Ramos (cell line): ENCODE data around the gene ITPK1.
"Not testable (repeated sequence)": the region's sequence is repeated elsewhere in the genome, so short reads cannot be mapped to it uniquely, and the experiment has no call there.

ENCODE experiments used
- in situ Hi-C: fragments of 300-500 bp; cut with MboI; formaldehyde crosslinking; loops from one replicate; pipeline ENCODE4 v1.14.3; 2022; ENCODE audit warnings: low sequenced_read_pairs; ENCODE audit not compliant: unreplicated experiment

ITPK1 gene

GRCh38 chr14:93132472-93133065, 16.8 kb upstream of the ITPK1 start:
- in situ Hi-C loops = no loop called here

- in situ Hi-C loops = not testable (repeated sequence)
These were observed 15.6 kb upstream of the ITPK1 start for GRCh38 chr14:93131257-93131820.

- in situ Hi-C loops = no loop called here
These were observed 13.2 kb upstream of the ITPK1 start for GRCh38 chr14:93128725-93129459.

DNA sequence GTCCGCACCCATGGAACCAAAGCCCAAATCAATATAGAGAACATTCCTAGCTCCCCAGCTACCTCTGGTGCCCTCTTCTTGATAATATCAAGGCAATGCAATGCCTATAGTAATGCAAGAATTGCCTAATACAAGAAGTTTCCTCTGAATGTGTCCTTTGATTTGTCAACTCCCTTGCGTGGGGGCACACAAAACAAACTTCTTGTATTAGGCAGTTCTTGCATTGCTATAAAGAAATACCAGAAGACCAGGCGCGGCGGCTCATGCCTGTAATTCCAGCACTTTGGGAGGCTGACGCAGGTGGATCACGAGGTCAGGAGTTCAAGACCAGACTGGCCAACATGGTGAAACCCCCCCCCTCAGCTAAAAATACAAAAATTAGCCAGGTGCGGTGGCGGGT, 10.4 kb upstream of the ITPK1 start:
- in situ Hi-C loops = no loop called here

DNA sequence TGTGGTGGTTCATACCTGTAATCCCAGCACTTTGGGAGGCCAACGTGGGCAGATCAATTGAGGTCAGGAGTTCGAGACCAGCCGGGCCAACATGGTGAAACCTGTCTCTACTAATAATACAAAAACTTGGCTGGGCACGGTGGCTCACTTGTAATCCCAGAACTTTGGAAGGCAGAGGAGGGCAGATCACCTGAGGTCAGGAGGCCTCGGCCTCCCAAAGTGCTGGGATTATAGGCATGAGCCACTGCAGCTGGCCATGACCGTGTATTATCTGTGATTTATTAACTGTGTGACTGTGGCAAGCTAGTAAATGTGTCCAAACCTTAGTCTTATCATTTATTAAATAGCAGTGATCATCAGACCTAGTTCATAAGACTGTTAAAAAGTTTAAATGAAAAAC, 7.1 kb upstream of the ITPK1 start:
- in situ Hi-C loops = no loop called here

GRCh38 chr14:93121030-93121834, 5.5 kb upstream of the ITPK1 start:
- in situ Hi-C loops = no loop called here

GRCh38 chr14:93120517-93120916, 4.8 kb upstream of the ITPK1 start:
- in situ Hi-C loops = no loop called here

DNA sequence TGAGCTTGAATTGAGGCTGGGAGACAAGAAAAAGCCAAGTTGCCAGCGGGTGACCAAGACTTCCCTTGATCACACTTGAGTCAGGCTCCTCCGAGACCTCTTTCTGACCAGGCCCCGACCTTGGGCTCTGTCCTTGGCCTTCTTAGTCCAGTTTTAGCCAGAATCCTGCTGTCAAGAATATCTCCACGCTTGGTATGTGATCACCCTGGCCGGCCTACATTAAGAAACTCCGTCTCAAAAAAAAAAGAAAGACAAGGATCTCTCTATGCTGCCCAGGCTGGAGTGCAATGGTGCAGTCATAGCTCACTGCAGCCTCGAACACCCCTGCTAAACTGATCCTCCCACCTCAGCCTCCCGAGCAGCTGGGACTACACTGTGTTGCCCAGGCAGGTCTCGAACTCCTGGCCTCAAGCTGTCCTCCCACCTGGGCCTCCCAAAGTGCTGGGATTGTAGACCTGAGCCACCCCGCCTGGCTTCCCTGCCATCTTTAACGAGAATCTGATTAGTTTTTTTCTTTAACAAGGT, 1.0 kb upstream of the ITPK1 start:
- in situ Hi-C loops = no loop called here

DNA sequence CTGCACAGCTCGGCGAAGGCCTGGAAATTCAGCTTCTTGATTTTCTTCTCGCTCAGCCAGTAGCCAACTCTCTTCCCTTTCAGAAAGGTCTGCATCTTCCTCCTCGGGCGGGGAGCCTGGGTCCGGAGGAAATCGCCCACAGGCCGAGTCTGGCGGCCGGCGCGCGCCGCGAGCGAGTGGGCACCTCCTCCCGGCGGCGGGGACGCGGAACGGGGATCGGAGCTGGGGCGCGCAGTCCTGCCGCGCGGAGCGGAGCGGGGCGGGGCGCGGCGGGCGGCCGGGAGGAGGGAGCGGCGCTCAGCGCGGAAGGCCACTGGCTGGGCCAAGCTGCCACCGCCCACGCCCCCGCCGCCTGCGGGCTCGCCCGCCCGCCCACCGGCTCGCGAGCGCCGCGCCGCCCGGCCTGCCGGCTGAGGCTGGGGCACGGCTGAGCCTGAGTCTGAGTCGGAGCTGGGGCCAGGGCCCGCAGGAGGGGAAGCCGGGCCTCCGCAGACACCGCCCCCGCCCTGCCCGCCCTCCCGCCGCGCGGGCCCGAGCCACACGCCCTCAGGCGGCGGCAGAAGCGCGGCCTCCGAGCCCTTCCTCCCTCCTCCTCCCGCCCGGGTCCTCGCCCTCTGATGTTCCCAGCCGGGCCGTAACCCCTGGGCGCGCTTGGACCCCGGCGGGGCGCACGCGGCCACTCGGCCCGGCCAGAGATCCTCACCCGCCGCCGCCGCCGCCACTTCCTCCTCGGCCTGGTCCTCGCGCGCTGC, 480 bp downstream of the ITPK1 start:
- in situ Hi-C loops = no loop called here

- in situ Hi-C loops = no loop called here
These were observed 1.0 kb downstream of the ITPK1 start for GRCh38 chr14:93114713-93115068.

DNA sequence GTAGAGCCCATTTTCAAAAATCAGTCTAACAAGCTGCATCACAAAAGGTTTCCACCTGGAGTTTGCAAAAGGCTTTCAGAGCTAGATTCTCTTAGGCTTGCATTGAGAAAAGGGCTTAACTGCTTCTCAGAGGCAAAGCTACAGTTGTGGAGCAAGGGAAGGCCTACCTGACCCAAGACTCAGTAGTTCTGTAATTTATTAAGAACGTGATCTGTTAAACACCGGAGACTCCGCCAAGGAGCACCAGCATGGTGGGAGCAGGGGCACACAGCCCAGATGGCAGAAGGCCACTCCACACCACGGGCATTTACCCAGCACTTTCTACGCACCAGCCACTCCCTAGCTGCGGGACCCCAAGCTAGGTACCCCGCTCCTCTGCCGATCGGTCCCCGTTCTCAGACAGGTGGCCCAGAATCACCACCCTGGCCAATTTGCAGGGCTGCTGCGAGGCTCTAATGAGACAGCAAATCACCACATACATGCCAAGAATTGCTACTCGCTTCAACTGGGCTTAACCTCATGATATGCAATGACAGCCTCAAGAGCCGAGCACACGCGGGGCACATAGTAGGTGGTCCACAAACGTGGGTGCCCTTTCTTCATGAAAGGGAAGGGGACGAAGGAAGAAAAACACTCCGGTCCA, 1.5 kb downstream of the ITPK1 start:
- in situ Hi-C loops = no loop called here

DNA sequence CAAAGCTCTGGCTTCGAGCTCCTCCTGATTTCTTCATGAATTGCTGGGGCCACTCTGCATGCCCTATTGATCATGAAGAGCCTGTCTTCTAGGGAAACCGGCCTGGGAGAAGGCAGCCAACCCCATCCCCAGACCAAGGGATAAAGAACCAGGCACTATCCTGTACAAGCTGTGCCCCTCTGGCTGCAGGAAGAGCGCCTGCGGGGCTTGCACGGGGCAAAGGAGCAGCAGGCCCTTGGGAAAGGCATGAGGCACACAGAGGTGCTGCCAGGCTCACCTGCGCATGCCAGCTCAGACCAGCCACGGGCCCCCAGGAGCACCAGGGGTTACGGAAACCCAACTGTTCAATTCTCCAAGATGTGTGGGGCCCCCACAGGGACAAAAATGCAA, 2.1 kb downstream of the ITPK1 start:
- in situ Hi-C loops = no loop called here

DNA sequence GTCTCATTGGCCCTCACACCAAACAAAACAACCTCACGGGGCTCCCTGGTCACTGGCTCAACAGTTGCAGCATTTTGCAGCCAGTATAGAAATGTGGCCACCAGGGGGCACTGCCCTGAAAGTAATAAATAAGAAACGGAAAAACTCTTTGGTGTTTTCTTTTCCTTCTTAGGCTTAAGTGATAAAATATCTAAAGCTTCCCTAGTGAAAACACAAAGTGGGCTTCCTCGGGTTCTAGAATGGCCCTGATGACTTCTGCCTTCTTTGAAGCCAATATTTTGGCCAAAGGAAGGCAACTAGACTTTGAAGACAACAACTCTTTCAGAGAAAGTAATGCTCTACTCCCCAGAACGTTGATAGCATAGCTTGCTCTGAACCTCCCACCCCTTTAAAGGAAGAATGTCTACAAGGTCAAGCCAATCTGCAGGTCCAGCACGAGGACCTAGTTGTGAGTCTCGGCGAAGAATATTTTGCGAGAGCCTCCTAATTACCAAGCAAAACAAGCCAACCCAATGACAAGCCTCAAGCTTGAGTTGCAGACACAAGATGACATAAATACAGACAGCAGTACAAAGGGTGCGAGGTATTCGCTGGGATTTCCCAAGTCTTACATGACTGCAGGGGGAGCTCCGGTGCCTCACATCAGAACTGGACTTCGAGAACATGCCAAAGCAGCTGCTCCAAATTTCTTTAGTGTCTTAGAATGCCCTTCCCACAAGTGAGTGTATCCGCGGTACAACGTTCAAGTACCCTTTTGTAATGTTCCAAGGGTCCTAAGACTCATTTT, 2.6 kb downstream of the ITPK1 start:
- in situ Hi-C loops = no loop called here

- in situ Hi-C loops = not testable (repeated sequence)
These were observed 4.2 kb downstream of the ITPK1 start for GRCh38 chr14:93111541-93111940.

DNA sequence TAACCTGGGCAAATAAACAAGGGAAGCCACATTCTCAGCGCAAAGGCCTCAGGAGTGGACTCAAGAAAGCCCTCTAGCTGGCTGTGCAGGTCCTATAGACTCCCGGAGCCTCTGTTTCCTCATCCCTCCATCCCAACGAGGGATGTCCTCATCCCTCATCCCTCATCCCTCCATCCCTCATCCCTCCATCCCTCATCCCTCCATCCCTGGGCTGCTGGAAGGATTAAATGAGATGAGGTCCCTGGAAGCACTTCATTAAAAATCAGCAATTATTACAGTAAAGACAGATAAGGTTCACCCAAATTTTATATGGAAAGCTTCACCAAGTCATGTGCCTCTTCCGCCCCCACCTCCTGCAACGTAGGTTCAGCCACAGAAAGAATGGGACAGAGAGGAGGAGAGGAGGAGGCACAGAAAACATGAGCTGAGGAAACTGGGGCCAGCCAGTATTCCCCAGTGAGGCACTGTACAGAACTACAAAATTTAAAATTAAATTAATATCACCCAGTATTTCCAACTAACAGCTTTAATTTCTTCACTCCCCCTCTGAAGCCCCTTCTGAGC, 4.8 kb downstream of the ITPK1 start:
- in situ Hi-C loops = no loop called here

DNA sequence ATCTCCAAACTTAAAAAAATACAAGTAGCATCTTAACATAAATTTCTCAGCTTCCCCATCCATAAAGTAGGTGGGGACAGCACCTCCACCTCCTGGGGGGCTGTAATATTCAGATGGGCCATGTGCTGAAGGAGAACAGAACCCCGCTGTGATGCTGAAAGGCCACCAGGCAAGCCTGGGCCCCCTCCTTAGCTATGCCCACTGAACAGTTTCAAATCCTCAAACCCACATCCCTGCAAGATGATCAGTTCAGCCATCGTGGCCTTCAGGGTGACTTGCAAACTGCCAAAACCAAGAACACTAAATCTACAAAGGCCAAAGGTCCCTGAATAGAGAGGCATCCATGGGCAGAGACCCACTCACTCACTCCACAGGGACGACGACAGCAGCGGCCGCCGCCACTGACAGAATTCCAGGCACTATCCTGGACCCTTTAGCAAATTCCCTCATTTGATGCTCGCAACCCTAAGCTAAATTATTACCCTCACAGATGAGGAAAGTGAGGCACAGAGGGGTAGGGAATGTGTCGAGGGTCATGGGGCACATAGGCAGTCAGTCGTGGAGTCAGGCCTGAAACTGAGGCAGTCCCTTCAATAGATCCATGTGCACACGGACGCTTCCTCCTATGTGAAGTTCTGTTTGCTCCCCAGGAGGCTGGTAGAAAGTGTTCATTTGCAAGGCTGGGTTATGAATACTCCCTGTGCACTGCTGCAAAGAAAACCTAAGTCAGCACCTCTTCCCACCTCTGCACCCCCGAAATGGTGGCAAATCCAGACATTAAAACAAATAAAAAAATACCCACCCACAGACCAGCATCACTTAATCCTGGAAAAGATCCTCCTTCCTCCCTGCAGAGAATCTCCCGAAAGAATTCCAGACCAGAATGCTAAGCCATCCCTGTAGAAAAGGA, 5.9 kb downstream of the ITPK1 start:
- in situ Hi-C loops = no loop called here

DNA sequence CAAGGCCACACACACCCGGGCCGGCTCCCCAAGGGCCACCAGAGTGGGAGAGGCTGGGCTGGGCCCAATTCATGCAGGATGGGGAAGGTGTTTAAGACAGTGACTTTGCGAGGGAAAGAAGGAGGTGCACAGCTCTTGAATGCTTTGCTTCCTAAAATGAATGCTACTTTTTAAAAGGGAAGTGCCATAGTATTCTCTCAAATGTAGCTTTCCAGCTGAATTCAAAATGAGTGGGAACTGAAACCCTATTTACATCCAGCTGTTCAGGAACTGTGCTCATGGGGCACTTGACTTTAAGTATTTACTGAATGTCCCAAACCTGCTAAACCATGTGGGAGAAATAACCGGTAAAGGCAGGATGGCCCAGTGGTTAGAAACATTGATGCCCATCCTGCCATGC, 7.6 kb downstream of the ITPK1 start:
- in situ Hi-C loops = no loop called here

DNA sequence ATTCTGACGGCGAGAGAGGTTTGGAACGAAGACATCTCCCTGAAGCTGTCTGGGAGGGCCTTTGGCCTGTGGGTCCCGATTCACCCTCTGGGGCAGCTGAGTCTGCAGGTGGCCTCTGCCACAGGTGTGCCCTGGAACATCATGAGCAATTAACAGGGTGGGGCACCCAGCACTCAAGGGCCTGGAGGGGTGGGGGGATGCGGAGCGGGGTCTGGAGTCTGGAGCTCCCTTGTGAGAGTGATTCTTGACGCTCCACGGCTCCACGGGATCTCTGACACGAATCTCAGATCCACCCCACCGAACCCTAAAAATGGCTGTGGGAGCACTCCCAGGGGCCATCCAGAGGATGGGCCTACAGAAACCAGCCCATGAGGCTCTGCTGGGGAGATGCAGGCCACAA, 8.3 kb downstream of the ITPK1 start:
- in situ Hi-C loops = no loop called here
